ENCODE data around the gene SPECC1L.

GRCh38 chr22:24379536-24379935, 108.9 kb downstream of the SPECC1L start:
- no peak for TF ChIP-seq CTCF (IDR thresholded peaks at IDR 0.05)
- TF ChIP-seq POLR2A (IDR thresholded peaks at IDR 0.05) = no peak
- no peak for TF ChIP-seq EP300 (IDR thresholded peaks at IDR 0.05; ENCODE audit: low read depth)
